Nephron (organoid): ENCODE measurements around the gene PAX5.
A peak's percentile ranks its signal among the peaks of the same experiment; 100 is the strongest.

Experiments used
- H3K27ac Mint-ChIP-seq, 3 experiments: 2 replicates each; pipeline ENCODE4 v1.8.0; 2020; ENCODE audit warnings: mixed read lengths in 3 of 3, mild to moderate bottlenecking in 2 of 3, moderate library complexity in 1 of 3
- H3K27me3 Mint-ChIP-seq: 2 replicates; pipeline ENCODE4 v1.8.0; 2021; ENCODE audit warnings: low read depth, mild to moderate bottlenecking, moderate library complexity, mixed read lengths
- H3K36me3 Mint-ChIP-seq: 2 replicates; pipeline ENCODE4 v1.8.0; 2020; ENCODE audit warnings: low read depth, mixed read lengths
- H3K4me1 Mint-ChIP-seq: 2 replicates; pipeline ENCODE4 v1.8.0; 2020; ENCODE audit warnings: mixed read lengths
- H3K4me3 Mint-ChIP-seq, 3 experiments: 2 replicates each; pipeline ENCODE4 v1.8.0; 2020; ENCODE audit warnings: mild to moderate bottlenecking in 3 of 3, mixed read lengths in 3 of 3, moderate library complexity in 2 of 3
- H3K9me3 Mint-ChIP-seq: 2 replicates; pipeline ENCODE4 v1.8.0; 2020; ENCODE audit warnings: mixed read lengths
- CTCF ChIP-seq, 3 experiments: fragments of 200-600 bp; sonication (generic); IDR thresholded peaks; one replicate each; pipeline ENCODE4 v1.5.0; 2021; ENCODE audit warnings: antibody characterized with exemption in 3 of 3; ENCODE audit not compliant: unreplicated experiment in 3 of 3

Gene PAX5

GRCh38 chr9:36987891-36988290 lies 46.2 kb downstream of the PAX5 start:
- Mint-ChIP-seq H3K36me3 (peaks cover 10% of the 10 kb centered on the region), H3K27ac (no peak overlapping the region), H3K4me1 (peaks cover 9% of the 10 kb centered on the region), H3K27me3 (peaks cover 99% of the 10 kb centered on the region), H3K4me3 (no peak overlapping the region), H3K9me3 (peaks cover 23% of the 10 kb centered on the region)
- no peak for TF ChIP-seq CTCF (IDR thresholded peaks at IDR 0.05; ENCODE audit: unreplicated experiment in 3 of 3)

GRCh38 chr9:36987409-36987808 lies 46.7 kb downstream of the PAX5 start:
- Mint-ChIP-seq H3K27me3 (peaks cover 99% of the 10 kb centered on the region), H3K4me3 (peak overlapping the region in 2 of 3 experiments; percentile 50 to 59), H3K27ac (no peak overlapping the region), H3K4me1 (peaks cover 9% of the 10 kb centered on the region), H3K9me3 (peaks cover 22% of the 10 kb centered on the region), H3K36me3 (peaks cover 10% of the 10 kb centered on the region)
- TF ChIP-seq CTCF (IDR thresholded peaks at IDR 0.05; ENCODE audit: unreplicated experiment in 3 of 3): no peak

GRCh38 chr9:36986468-36987408 lies 47.3 kb downstream of the PAX5 start:
- Mint-ChIP-seq H3K36me3 (peaks cover 9% of the 10 kb centered on the region), H3K27ac (no peak overlapping the region), H3K4me3 (peak overlapping the region; percentile 13 to 59 (median 50)), H3K4me1 (peaks cover 9% of the 10 kb centered on the region), H3K27me3 (peaks cover 99% of the 10 kb centered on the region), H3K9me3 (peaks cover 16% of the 10 kb centered on the region)
- TF ChIP-seq CTCF (IDR thresholded peaks at IDR 0.05; ENCODE audit: unreplicated experiment in 3 of 3): no peak

GRCh38 chr9:36985769-36986467 lies 48.1 kb downstream of the PAX5 start:
- Mint-ChIP-seq H3K36me3 (peaks cover 6% of the 10 kb centered on the region), H3K27me3 (peaks cover 99% of the 10 kb centered on the region), H3K9me3 (peaks cover 11% of the 10 kb centered on the region), H3K4me3 (peak overlapping the region; percentile 68 to 75 (median 69)), H3K27ac (no peak overlapping the region), H3K4me1 (peaks cover 9% of the 10 kb centered on the region)
- no peak for TF ChIP-seq CTCF (IDR thresholded peaks at IDR 0.05; ENCODE audit: unreplicated experiment in 3 of 3)

- Mint-ChIP-seq H3K9me3 (peaks cover 8% of the 10 kb centered on the region), H3K36me3 (peaks cover 3% of the 10 kb centered on the region), H3K4me3 (peak overlapping the region; percentile 68 to 75 (median 69)), H3K27me3 (peaks cover 99% of the 10 kb centered on the region), H3K4me1 (peaks cover 9% of the 10 kb centered on the region), H3K27ac (no peak overlapping the region)
- no peak for TF ChIP-seq CTCF (IDR thresholded peaks at IDR 0.05; ENCODE audit: unreplicated experiment in 3 of 3)
Measured at GRCh38 chr9:36985061-36985768, 48.9 kb downstream of the PAX5 start.
